HepG2 (cell line): ENCODE measurements around the gene IGFN1.

Source experiments
- EP300 ChIP-seq, 3 experiments: sonication (generic) in 1 of 3; formaldehyde crosslinking in 1 of 3; IDR thresholded peaks; 2 replicates each; pipeline versions ENCODE4 v1.5.1 to v1.6.1; 2011 to 2020; ENCODE audit warnings: low read depth in 2 of 3, low read length in 2 of 3, borderline replicate concordance in 1 of 3, improper control_type of control experiment in 1 of 3, mild to moderate bottlenecking in 1 of 3, missing genetic modification reagents in 1 of 3, moderate library complexity in 1 of 3
- HNRNPL ChIP-seq: fragments of 200-400 bp; formaldehyde crosslinking; IDR thresholded peaks from 2 replicates; pipeline ENCODE4 v1.6.1; 2017; ENCODE audit warnings: mild to moderate bottlenecking, low read depth, low read length
- PRDM15 ChIP-seq: sonication (generic); formaldehyde crosslinking; IDR thresholded peaks from 2 replicates; pipeline ENCODE4 v1.4.0; 2020; ENCODE audit warnings: missing genetic modification reagents
- ZNF780A ChIP-seq: sonication (generic); formaldehyde crosslinking; IDR thresholded peaks from 2 replicates; pipeline ENCODE4 v1.8.0; 2022; ENCODE audit warnings: mild to moderate bottlenecking, missing genetic modification reagents, moderate library complexity

- TF ChIP-seq HNRNPL (no peak), ZNF780A (CRISPR knock-in tag) (no peak), PRDM15 (no peak), EP300 (IDR thresholded peaks at IDR 0.05; ENCODE audit: low read depth in 2 of 2, low read length in 2 of 2) (no peak), EP300 (CRISPR knock-in tag; IDR thresholded peaks at IDR 0.05; ENCODE audit: borderline replicate concordance) (no peak)
Measured at GRCh38 chr1:201217146-201217545, 26.5 kb downstream of the IGFN1 start.
